Inferior parietal cortex (tissue), 1 donor: Measurements from ENCODE around the gene CD320.
"Not testable (repeated sequence)": the region's sequence is repeated elsewhere in the genome, so short reads cannot be mapped to it uniquely, and the experiment has no call there.

Experiments used
- DNase-seq: peaks from one replicate; pipeline ENCODE4 v3.0.0-alpha.2; 2016; ENCODE audit errors: extremely low spot score

CD320 gene

GRCh38 chr19:8310342-8311055 lies 2.3 kb upstream of the CD320 start:
- no peak for DNase-seq

DNA sequence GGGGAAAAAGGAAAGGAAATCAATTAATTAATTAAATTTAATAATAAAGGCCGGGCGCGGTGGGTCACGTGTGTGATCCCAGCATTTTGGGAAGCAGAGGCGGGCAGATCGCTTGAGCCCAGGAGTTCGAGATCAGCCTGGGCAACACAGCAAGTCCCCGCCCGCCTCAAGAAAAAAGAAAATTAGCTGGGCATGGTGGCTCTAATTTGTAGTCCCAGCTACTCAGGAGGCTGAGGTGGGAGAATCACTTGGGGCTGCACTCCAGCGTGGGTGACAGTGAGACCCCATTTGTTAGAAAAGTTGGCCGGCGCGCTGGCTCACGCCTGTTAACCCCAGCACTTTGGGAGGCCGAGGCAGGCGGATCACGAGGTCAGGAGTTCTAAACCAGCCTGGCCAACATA lies 733 bp upstream of the CD320 start:
- no peak for DNase-seq

- no peak for DNase-seq
These were observed 676 bp downstream of the CD320 start for GRCh38 chr19:8307400-8307964.

DNA sequence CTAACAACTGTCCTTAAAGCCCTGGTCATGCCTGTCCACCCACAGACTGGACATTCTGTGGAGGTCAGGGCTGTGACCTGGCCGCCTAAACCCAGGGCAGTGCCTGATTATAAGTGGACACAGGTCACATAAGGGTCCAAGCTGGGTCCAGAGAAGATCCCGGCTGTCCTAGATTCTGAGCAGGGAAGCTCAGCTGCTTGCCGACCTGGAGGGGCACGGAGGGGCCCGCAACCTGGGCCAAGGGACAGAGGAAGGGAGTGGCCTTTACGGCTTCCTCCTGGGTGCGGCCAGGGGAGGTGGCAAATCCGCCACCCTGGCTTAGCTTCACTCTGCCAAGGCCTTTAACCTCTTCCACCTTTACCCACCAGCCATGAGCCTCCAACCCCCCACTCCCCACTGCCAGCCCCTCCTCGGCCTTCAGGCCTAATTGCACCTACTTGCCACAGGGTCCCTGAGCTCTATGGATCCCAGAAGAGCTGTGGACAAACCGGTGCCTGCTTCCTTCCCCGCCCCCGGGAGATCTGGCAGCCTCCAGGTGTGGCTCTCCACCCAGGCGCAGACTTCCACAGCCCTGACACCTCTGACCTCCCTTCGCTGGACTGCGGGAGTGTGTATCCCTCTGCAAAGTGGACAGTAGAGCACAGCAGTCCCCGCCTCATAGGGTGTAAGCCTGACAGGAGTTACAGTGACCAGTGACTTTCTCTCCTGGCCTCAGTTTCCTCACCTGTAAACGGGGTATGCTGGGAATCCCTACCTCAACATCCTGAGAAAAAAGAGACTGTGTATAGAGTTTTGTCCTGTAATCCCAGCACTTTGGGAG lies 1.7 kb downstream of the CD320 start:
- no peak for DNase-seq

- no peak for DNase-seq
These were observed 2.4 kb downstream of the CD320 start for GRCh38 chr19:8305798-8306197.

GRCh38 chr19:8304841-8305621 lies 3.1 kb downstream of the CD320 start:
- no peak for DNase-seq

DNA sequence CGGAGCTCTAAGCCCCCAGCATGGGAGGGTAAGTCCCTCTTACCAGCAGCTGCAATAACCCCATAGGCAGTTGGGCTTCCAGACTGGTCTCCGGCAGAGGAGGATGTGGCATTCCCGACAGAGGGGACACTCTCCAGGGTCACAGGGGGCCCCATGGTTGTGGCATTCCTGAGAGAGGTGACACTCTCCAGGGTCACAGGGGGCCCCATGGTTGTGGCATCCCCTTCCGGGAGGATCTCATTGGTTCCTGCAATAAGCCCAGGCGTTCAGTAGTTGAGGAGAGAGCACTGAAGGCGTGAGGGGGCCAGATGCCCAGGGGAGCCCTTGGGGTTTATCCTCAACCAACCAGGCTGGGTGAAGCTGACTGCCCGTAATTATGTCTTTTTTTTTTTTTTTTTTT lies 5.4 kb downstream of the CD320 start:
- DNase-seq, result no peak

DNA sequence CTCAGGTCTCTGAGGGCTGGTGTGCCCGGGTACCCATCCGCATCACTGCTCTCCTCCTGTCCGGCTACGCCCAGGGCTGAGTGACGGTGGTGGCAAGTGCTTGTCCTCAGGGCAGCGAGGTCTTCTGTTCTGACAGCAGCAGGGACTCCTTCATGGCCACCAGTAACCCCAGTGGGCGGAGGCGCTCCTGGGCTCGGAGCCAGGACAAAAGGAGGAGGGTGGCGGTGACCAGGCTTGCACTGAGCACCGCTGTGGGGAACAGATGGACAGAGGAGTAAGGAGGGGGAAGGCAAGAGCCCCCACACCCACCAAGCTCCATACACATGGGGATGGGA lies 5.8 kb downstream of the CD320 start:
- DNase-seq, result no peak

- not testable (repeated sequence) for DNase-seq
These were observed 16.8 kb downstream of the CD320 start for GRCh38 chr19:8291337-8291736.

DNA sequence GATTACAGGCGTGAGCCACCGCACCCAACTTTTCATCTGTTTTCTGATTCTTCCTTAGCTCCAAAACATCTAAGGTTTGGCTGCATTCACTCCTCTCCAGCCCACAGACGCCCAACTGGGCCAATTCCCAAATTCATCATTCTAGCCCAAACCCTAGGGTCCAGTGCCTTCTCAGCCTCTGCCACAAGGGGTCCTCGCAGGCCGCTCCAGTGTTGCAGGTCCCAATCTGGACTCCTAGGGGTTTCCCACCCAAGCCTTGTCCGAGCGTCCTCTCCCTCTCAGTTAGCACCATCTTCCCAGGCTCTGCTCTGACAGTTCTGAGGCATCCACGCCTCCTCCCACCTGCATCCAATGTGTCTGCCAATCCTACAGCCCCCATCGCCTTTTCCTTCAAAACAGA lies 31.6 kb downstream of the CD320 start:
- not testable (repeated sequence) for DNase-seq

DNA sequence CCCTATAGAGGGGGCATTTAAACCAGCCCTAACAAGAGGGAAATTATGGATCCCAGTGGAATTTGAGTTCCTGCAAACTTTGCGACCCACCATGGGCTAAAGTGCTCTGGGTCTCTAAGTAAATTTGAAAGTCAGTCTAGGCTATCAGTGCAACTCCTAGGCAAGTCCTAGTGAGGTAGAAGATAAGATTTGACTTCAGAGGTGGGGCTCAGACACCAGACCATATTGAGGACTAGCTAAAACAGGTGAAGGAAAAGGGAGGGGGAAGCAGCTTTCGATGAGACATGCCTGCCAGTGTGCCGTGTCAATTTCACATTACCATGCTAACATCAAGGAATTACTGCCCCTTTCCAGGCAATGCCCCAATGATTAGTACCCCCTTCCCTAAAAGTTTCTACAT lies 38.4 kb downstream of the CD320 start:
- no peak for DNase-seq

- DNase-seq, result no peak
These were observed 42.3 kb downstream of the CD320 start for GRCh38 chr19:8265872-8266271.

DNA sequence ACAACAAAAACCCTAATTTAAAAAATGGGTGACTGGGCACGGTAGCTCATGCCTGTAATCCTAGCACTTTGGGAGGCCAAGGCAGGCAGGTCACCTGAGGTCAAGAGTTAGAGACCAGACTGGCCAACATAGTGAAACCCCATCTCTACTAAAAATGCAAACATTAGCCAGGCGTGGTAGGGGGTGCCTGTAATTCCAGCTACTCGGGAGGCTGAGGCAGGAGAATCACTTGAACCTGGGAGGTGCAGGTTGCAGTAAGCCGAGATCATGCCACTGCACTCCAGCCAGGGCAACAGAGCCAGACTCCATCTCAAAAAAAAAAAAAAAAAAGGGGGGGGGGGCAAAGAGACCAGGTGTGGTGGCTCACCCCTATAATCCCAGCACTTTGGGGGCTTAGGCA lies 43.9 kb downstream of the CD320 start:
- not testable (repeated sequence) for DNase-seq

- DNase-seq, result no peak
These were observed 45.7 kb downstream of the CD320 start for GRCh38 chr19:8262431-8262830.

GRCh38 chr19:8261881-8262280 lies 46.3 kb downstream of the CD320 start:
- DNase-seq, result no peak

GRCh38 chr19:8261347-8261746 lies 46.8 kb downstream of the CD320 start:
- no peak for DNase-seq

DNA sequence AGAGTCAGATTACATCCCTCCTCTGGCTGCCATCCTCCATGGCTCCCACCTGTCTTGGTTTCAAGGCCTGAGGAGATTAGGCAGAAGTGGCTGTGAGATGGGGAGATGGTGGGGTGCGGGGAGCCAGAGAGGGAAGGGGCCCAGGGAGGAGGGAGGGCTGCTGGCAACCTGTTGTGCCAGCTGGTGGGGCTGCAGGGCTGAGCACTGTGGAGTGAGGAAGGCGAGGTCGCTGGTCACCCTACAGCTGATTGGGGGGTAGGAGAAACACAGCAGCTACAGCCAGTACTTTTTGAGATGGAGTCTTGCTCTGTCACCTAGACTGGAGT lies 48.3 kb downstream of the CD320 start:
- DNase-seq, result no peak

- no peak for DNase-seq
These were observed 48.8 kb downstream of the CD320 start for GRCh38 chr19:8259142-8259921.

GRCh38 chr19:8257052-8257443 lies 51.1 kb downstream of the CD320 start:
- DNase-seq, result no peak

DNA sequence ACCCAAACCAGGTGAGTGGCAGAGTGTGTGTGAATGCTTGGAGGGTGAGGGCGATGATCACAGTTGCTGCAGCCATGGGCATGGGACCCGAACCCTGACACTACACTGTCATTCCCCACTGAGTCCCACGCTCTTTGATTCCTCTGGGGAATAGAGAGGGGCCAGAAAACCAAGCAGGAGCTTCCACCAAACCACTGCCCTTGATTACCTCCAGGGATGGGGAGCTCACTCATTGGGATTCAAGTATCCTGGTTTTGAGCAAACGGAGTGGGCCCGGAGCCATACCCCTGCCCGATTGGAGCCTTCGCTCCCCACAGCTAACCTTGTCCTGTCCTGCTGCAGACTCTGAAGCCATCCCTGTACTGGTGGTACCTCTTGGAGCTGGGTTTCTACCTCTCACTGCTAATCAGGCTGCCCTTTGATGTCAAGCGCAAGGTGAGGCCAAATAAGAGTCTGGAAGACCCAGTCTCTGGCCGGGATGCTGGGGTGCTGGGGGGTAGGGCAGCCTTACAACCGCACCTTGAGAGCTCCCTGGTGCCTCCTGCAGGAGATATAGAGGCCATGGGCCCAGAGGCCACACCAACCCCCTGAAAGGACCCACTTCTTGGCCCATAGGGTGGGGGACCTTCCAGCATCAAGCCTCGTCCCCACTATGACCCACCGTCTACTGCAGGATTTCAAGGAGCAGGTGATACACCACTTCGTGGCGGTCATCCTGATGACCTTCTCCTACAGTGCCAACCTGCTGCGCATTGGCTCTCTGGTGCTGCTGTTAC lies 51.7 kb downstream of the CD320 start:
- DNase-seq, result no peak
